AG08395 (cell line): ENCODE results near the gene TRMT6.

Experiments used
- DNase-seq: peaks from one replicate; pipeline ENCODE4 v3.0.0; 2012; ENCODE audit warnings: mixed read lengths, low spot score

TRMT6 gene

GRCh38 chr20:5949943-5950270, 426 bp downstream of the TRMT6 start:
- no peak for DNase-seq

GRCh38 chr20:5947276-5947675, 3.1 kb downstream of the TRMT6 start:
- no peak for DNase-seq

- no peak for DNase-seq
Observed at GRCh38 chr20:5945963-5946362, 4.4 kb downstream of the TRMT6 start.

- no peak for DNase-seq
Observed at GRCh38 chr20:5938456-5939029, 11.8 kb downstream of the TRMT6 start.

GRCh38 chr20:5936238-5936637, 14.1 kb downstream of the TRMT6 start:
- DNase-seq, result no peak

GRCh38 chr20:5935384-5935783, 14.9 kb downstream of the TRMT6 start:
- DNase-seq, result no peak

- peak; percentile 10 for DNase-seq
Observed at GRCh38 chr20:5933802-5934436, 16.4 kb downstream of the TRMT6 start.

GRCh38 chr20:5932796-5933195, 17.5 kb downstream of the TRMT6 start:
- DNase-seq, result no peak

GRCh38 chr20:5931411-5931810, 18.9 kb downstream of the TRMT6 start:
- DNase-seq, result no peak

GRCh38 chr20:5928836-5929715, 21.3 kb downstream of the TRMT6 start:
- no peak for DNase-seq

- DNase-seq, result no peak
Observed at GRCh38 chr20:5927749-5928462, 22.4 kb downstream of the TRMT6 start.

GRCh38 chr20:5925551-5925950, 24.8 kb downstream of the TRMT6 start:
- DNase-seq, result no peak

- DNase-seq, result no peak
Observed at GRCh38 chr20:5923493-5923892, 26.8 kb downstream of the TRMT6 start.

GRCh38 chr20:5920581-5920980, 29.8 kb downstream of the TRMT6 start:
- no peak for DNase-seq

- no peak for DNase-seq
Observed at GRCh38 chr20:5919626-5920544, 30.4 kb downstream of the TRMT6 start.

- DNase-seq, result peak; percentile 40
Observed at GRCh38 chr20:5918856-5919625, 31.3 kb downstream of the TRMT6 start.

GRCh38 chr20:5914859-5915258, 35.5 kb downstream of the TRMT6 start:
- no peak for DNase-seq

- DNase-seq, result no peak
Observed at GRCh38 chr20:5913166-5913565, 37.2 kb downstream of the TRMT6 start.

GRCh38 chr20:5910186-5910585, 40.1 kb downstream of the TRMT6 start:
- DNase-seq, result no peak

- DNase-seq, result no peak
Observed at GRCh38 chr20:5908981-5909380, 41.4 kb downstream of the TRMT6 start.

GRCh38 chr20:5900908-5901307, 49.4 kb downstream of the TRMT6 start:
- DNase-seq, result no peak
